ENCODE measurements around the gene RIPOR2. TPM values are rescaled to one million over a fixed set of nuclear protein-coding genes. Genes with fewer than 3 reads are reported as not detected.

The RIPOR2 gene
- total RNA-seq, 1 donor from 2014 or later: 17.0 TPM

DNA sequence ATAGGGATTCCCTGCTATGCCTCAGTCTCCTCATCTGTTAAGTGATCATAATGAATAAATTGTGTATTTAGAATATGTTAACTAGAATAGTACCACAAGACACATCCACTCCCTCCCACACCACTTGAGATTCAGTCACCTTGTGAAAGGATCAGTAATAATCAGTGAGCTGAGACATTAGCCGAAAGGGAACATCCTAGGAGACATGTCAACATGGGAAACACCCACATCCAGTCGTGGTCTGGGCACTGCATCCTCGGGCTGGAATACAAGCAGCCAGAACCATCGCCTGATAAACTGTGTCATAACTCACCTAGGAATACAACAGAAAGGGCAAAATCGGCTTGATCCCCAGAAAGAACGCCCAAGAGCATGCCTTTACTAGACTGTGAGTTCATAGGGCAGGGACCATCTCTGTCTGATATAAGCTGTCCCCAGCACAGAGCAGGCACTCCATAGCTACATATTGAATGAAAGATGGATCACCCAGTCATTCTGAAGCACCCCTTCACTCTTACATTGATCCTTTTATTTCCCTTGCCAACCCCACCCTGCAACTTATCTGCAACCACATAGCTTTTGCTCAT, 23.9 kb downstream of the RIPOR2 start:
- DNase-seq (ENCODE audit: low spot score) (no peak), ATAC-seq (no peak)
- intact Hi-C loops (cut with DNase I): no loop called here

DNA sequence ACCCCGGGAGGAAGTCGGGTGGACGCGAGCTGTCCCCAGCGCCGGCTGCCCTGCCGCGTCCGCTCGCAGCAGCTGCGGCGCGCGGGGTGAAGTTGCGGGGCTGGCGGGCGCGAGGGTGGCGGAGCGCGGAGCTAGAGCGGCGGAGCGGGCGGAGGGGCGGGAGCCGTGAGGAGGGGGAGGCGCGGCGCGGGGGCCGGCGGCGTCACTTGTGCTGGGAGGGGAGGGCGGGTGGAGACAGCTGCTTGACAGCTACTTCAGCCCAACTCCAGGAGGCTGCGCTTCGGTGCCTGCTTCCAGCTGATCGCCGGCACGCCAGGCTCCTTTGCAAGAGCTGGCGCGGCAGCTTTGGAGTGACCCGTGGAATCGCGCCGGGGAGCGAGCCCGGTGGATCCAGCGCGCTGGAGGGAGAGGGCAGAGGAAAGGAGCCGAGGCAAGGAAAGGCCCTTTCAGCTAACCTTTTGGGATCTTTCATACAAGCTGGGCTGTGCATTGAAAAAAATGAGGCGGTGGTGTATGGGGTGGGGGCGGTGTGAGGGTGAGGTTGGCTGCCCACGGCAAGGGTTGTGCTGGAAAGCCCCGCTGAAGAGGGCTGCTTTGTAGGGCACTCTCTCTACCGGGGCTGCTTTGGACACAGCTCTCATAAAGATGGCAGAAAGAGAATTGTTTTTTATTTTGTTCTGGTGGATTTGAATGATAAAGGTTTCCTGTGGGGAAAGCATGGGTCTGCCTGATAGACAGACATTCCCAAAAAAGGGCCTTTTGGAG, 24.6 kb downstream of the RIPOR2 start:
- peak; percentile 78 for ATAC-seq
- intact Hi-C loops (cut with DNase I): no loop called here
- DNase-seq (ENCODE audit: low spot score): peak; percentile 72

DNA sequence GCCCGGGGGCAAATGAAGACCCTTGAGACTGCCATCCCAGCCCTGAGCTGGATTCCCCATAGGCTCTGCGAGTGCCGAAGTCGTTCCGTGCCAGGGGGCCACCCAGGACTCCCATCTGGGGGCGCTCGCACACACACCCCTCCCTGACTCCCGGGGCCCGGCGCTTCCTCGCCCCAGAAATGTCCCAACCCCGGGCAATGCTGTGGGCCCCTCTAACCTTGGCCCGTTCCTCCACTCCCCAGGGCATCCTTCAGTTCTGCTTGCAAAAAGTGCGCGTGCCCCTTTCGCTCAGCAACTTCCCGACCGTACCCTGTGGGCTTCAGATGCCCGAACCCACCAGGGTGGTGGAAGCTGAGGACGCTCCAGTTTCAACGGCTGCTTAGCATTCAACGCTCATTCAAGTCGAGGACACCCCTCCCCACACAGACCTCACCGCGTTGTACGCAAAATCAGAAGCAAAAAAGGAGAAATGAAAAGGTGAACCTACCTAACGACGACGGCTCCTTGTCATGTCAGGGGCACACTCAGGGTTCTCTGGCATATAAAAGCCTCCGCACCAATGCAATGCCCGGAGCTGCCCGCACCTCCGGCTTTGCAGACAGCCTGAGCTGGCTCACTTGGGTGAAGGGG, 25.3 kb downstream of the RIPOR2 start:
- intact Hi-C loops (cut with DNase I): no loop called here
- ATAC-seq (peak; percentile 65), DNase-seq (ENCODE audit: low spot score) (no peak)

DNA sequence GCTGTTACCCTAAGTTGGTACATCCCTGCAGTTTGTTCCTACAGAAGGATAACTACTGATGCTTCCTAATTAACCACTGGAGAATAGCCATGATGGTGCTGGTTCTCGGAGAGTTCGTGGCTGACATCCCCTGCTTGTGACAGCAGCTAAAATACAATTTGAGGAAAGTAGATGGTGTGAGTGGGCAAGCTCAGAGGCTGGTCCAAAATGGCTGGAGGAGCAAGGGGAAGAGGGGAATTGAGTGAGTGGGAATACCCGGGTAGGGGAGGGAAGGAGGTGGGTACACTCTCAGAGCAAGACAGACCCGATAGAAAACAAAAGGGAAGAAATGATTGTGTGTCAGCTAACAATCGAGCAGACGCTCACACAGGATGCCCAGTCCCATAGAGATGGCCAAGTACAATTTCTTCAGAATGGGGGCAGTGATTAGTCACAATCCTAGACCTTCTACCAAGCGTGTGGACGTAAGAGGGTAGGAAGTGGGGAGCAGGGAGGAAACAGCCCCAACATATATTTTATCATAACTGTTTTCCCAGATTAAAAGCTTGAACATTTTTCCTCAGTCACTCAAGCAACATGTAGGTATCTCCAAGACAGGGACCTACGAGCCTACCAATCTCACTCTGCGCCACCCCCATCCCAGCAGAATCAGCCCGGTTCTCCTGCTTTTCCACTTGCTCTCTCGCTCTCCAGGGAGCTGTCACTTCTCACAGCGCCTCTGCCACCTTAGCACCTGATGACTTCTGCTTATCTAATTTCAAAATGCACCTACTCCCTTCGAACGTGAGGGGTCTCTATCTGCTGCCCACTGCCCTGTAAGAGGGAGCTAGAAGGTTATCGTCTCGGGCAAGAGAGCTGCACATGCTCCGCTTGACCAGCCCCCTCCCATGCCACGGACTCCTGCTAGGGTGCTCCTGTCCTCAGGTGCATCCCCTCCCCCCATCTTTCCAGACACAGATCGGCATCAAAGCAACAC, 26.2 kb downstream of the RIPOR2 start:
- intact Hi-C loops (cut with DNase I): no loop called here
- DNase-seq (ENCODE audit: low spot score) (no peak), ATAC-seq (peak; percentile 35)

DNA sequence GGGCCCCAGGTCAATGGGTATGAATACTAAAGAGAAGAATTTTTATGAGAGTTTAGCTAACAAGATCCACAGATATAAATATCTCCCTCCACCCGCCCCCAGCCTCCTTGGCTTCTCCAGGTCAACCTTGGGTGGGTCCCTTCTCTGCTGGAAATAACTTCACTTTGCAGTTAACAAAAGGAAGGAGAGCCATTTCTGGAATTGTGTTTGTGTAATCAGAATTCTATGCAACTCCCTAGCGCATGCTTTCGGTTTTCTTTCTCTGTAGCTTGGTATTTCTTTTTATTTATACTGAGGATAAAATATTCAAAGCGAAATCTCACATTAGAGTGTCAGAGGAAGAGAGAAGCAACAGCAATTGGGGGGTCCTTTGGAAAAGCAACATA, 27.1 kb downstream of the RIPOR2 start:
- ATAC-seq (no peak), DNase-seq (ENCODE audit: low spot score) (no peak)
- intact Hi-C loops (cut with DNase I): no loop called here

DNA sequence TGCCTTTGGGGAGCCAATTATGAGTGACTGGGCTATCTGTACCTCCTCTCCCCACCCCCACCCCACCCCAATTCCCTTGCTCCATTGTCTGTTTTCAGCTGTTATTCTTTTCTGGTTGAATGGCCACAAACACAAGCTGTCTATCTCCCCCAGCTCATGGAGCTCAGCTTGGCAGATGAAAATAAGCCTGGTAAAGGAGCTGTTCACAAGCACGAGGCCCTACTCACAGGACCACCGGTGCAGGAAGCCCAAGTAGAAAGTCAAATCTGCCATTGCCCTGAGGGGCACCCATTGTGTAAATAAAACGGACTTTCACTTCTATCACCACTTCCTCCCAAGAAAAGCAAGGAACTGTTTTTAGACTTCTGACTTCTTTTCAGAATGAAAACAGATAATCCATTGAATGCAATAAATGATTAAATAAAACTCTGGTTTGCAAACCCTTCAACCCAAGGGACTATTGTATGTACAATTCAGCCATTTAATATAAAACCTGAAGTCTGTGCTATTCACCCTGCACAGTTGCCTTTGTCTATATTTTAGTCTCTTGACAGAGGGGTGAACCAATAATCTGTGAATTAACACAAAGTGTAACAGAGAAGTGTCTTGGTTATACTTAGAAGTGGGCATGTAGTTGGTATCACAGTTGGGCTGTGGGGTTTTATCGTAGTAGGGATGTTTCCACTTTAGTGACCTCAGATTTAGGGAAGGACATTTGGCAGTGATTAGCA, 27.7 kb downstream of the RIPOR2 start:
- DNase-seq (ENCODE audit: low spot score): no peak
- ATAC-seq: no peak
- intact Hi-C loops (cut with DNase I): no loop called here

DNA sequence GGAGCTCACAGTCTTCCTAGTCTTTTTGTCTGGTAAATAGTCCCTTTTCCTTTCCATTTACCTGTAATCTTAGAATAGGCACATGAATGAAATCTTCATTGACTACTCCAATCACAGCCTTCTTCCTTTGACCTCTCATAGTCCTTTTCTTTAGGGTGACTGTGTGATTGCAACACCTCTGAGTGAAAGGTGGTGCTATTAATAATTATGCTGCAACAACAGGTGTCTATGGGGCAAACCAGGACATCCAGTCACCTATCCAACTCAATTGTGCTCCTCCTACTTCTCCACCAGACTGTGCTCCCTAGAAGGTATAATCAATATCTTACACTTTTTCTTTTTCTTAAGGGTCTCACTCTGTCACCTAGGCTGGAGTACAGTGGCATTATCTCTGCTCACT, 29.4 kb downstream of the RIPOR2 start:
- DNase-seq (ENCODE audit: low spot score): no peak
- no peak for ATAC-seq
- intact Hi-C loops (cut with DNase I): no loop called here

DNA sequence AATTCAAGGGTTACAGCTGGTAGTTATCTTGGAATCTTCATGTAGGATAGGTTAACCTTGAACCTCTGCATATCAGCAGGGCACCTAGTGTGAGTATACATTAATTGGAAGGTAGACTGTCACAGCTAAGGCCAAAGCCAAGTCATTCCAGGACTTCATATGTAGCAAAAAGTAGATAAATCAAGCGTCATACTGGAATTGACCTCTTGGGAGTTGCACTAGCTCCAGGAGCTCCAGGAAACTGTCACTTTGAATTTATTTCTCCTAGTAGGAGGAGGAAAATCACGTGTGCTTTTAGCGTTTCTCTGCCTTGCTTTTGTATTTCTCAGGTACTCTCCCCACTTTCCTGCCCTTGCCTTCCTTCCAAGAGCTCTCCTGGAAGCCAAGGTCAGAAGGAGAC, 30.3 kb downstream of the RIPOR2 start:
- no peak for ATAC-seq
- no peak for DNase-seq (ENCODE audit: low spot score)
- intact Hi-C loops (cut with DNase I): no loop called here

DNA sequence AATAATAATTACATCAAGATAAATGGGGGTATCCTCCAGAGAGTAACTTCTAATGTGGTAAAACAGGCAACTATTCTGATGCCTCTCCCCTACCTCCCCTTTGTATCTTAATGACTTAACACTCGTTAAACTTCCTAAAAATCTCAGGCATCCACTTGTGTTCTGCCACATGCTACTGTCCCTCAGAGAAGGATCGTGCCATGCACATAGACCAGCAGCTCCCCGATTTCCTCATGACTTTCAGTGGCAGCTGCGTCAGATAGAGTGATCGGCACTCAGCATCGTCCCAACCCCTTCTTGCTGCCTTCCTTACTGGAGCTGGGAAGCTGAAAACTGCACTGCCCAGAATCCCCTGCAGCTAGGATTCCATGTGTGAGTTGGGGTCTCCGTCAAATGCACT, 32.1 kb downstream of the RIPOR2 start:
- ATAC-seq (no peak), DNase-seq (ENCODE audit: low spot score) (no peak)
- intact Hi-C loops (cut with DNase I): no loop called here

DNA sequence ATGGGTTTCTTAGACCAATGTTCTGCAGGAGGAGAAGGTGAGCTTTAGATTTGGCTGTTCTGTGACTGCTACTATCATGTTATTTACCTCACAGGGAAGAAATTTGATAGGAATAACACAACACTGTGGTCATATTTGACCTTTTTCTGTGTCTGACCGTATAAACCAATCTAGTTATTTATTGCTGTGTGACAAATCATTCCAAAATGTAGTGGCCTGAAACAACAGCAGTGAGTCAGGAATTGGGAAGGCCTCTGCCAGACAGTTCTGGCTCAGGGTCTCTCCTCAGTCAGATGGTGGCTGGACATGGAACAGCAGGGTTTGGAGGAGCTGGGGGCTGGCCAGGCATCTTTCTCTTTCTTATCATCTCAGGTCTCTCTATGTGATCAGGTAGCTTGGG, 33.0 kb downstream of the RIPOR2 start:
- intact Hi-C loops (cut with DNase I): no loop called here
- no peak for DNase-seq (ENCODE audit: low spot score)
- ATAC-seq: no peak

DNA sequence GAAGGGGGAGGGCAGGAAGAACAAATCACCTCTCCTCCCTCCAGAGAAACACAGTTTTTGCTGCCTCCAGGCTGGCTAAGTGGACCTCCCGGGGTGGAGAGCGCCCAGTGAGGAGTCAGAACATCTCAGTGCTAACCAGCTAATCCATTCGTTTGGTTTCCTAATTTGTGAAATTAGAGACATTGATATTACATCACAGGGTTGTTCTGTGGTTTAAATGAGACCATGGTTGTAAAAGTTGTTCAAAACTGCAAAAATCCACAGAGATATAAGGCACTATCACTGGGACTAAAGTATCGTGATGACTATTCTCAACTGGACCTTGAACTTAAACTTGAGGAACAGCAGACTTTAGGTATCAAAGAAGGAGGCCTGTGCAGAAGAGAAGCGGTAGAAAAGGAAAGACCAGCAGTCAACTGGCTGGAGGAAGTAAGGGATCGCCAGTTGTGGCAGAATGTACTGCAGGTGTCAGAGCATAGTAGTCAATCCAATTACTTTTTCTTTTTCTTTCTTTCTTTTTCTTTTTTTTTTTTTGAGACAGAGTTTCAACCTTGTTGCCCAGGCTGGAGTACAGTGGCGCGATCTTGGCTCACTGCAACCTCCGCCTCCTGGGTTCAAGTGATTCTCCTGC, 33.9 kb downstream of the RIPOR2 start:
- peak; percentile 24 for ATAC-seq

DNA sequence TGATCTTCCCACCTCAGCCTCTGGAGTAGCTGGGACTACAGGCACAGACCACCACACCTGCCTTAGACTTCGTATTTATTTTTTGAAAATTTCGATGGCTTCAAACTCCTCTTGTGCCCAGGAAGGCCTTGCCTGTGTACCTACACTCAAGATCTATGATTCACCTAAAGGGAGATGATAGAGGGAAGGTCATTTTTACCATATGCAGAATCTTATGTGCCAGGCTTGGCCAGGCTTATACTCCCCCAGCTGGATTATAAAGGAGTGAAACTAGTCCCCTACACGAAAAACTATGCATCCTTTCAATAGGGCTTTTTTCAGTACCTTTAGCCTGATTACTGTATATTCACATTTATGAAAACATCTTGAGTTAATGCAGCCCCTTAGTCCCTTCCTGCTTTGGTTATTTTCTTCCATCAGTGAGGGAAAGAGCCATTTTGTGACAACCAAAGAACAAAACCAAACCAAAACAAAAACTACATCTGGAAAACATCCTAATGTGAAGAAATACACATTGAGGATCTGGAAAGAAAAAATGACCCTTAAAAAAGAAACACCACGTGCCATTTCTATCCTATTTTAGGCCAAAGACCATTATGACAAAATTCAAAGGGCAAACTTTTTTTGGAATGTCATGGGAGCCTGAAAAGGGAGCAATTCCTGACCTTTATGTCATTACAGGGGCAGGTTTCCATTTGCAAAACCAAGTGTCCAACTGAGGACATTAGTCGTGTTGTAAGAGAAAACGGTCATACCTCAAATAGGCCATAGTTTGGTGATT, 34.7 kb downstream of the RIPOR2 start:
- intact Hi-C loops (cut with DNase I): no loop called here
- no peak for DNase-seq (ENCODE audit: low spot score)
- peak; percentile 38 for ATAC-seq

More for the DNA sequence above, 33.9 kb downstream of the RIPOR2 start:
- no peak for DNase-seq (ENCODE audit: low spot score)
- intact Hi-C loops (cut with DNase I): no loop called here

DNA sequence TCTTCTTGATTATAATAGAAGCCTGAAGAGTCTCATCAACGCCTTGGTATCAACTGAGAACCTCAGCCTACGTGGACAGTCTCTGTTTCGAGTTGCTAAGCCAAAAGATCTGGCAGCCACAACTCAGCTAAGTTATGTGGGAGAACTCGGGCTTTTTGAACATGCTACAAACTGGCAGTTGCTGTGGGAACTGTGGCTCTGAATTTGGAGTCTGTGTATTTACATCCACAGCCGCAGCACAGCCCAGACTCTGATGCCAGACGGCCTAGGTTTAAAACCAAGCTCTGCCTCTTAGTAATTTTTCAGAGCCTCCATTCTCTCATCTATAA, 35.8 kb downstream of the RIPOR2 start:
- ATAC-seq: peak; percentile 40

DNA sequence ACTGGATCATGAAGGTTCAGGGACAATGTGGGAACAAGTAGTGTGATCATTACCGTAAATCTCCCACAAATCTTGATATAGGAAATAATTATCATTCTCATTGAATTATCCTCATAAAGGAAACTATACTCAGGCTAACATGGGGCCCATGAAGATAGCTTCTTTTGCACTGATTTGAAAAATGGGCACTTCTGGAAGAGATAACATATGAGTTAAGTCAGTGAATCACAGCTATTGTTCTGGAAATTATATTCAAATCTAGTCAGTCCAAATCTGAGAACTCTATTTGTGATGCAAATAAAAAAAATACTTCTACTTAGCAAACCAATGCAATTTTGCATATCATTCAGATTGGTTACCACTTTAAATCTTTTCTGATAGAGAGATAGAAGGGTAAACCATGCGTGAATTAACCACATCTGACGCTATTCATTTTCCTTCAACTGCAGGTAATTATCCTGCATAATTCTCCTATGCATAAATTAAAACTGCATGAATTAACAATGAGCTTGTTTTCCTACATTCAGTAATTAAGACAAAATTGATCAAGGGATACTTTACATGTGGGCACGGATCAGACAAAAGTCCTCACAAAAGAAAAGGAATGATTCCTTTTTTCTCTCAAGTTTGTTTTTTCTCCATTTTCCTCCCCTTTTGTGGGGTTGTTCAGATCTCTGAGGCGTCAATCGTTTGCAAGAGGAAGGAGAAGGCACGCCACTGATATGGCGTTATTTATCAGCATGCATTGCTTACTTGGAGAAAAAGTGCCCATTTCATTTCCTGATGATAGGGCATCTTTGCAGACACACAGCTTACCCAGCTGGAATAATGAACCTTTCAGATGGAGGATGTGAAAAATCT, 36.4 kb downstream of the RIPOR2 start:
- ATAC-seq: no peak
- intact Hi-C loops (cut with DNase I): no loop called here
- no peak for DNase-seq (ENCODE audit: low spot score)

More for the DNA sequence above, 35.8 kb downstream of the RIPOR2 start:
- no peak for DNase-seq (ENCODE audit: low spot score)
- intact Hi-C loops (cut with DNase I): no loop called here

DNA sequence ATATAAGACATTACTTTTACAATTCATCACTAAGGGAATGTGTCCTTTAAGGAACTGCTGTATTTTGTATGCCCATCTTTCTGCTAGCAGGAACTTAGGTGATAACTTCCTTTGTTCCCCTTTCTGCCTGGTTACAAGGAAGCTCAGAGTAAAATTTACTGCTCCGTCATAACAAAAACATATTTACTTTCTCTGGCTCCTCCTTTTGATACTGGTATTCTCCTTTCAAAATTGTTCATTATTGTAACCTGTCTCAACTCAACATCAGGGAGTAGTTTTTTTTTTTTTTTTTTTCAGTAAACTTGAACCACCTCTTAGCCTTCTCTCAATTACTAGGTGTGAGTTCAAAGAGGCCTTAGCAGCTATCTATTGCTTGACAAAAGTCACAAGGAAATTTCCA, 37.1 kb downstream of the RIPOR2 start:
- no peak for ATAC-seq
- intact Hi-C loops (cut with DNase I): no loop called here

DNA sequence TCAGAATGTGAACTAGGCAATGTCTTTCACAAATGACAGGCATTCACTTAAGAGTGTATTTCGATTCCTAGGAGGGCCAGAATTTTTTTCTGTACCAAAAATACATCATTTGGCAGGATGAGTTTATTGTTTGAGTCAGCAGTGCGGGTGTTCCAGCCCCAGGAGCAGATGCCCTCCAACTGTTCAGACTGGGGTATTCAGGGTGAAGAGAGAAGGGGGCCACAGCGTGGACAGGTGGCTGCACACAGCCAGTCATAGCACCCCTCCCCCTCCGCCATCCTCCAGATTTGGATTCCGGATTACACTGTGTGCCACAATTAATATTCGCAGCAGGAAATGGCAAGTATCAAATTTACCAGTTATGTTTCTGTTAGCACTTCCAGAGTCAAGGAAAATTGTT, 38.6 kb downstream of the RIPOR2 start:
- intact Hi-C loops (cut with DNase I): no loop called here
- ATAC-seq (no peak), DNase-seq (ENCODE audit: low spot score) (no peak)

More for the DNA sequence above, 37.1 kb downstream of the RIPOR2 start:
- DNase-seq (ENCODE audit: low spot score): no peak

DNA sequence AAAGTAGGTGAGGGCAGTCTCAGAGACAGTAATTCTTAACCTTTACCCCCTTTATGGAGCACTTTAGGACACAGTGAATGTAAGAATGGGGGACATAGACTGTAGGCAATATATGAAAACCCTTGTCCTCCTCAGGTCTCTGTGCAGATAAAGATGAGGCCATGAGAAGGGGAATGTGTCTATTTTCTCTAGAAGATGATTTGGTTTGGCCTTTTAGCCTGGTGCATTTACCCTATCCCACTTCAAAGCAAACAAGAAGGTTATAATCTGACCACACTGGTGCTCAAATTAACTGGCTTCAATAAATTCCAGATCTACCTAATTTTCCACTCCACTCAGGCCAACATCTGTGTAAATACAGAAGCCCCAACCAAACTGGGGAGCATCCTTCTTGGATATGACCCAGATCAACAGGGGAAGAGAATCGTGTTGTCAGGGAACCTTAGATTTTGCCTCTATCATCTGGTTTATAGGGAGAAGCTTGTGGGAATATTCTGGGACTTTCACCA, 42.4 kb downstream of the RIPOR2 start:
- intact Hi-C loops (cut with DNase I): no loop called here
- no peak for ATAC-seq

More for the DNA sequence above, 42.4 kb downstream of the RIPOR2 start:
- no peak for DNase-seq (ENCODE audit: low spot score)

Data from sciatic nerve (tissue), 2 donors.